GM21786 (cell line): ENCODE data around the gene LMX1B.
"Not testable (repeated sequence)": the region's sequence is repeated elsewhere in the genome, so short reads cannot be mapped to it uniquely, and the experiment has no call there.

ENCODE experiments used
- ATAC-seq: cut with Tn5 transposase; IDR thresholded peaks from one replicate; pipeline ENCODE4 v1.9.1; 2021; ENCODE audit not compliant: unreplicated experiment

LMX1B gene

GRCh38 chr9:126613651-126614050 is at the start of gene LMX1B:
LMX1B (plus strand) TSS chr9:126613928; CDS start chr9:126614450, 522 bp downstream.
- no peak for ATAC-seq

GRCh38 chr9:126564128-126564527 is 49.6 kb upstream of the LMX1B start:
- ATAC-seq = no peak

GRCh38 chr9:126564716-126565115 is 49.0 kb upstream of the LMX1B start:
- ATAC-seq = no peak

GRCh38 chr9:126565336-126566128 is 48.2 kb upstream of the LMX1B start:
- ATAC-seq = no peak

- ATAC-seq = no peak
Measured at GRCh38 chr9:126569036-126569435, 44.7 kb upstream of the LMX1B start.

GRCh38 chr9:126578029-126578428 is 35.7 kb upstream of the LMX1B start:
- ATAC-seq = no peak

- not testable (repeated sequence) for ATAC-seq
Measured at GRCh38 chr9:126580319-126580718, 33.4 kb upstream of the LMX1B start.

GRCh38 chr9:126581893-126582292 is 31.8 kb upstream of the LMX1B start:
- ATAC-seq = no peak

- no peak for ATAC-seq
Measured at GRCh38 chr9:126582427-126582826, 31.3 kb upstream of the LMX1B start.

GRCh38 chr9:126583144-126583760 is 30.5 kb upstream of the LMX1B start:
- no peak for ATAC-seq

- no peak for ATAC-seq
Measured at GRCh38 chr9:126584611-126585010, 29.1 kb upstream of the LMX1B start.

GRCh38 chr9:126586236-126586635 is 27.5 kb upstream of the LMX1B start:
- ATAC-seq = no peak

- ATAC-seq = no peak
Measured at GRCh38 chr9:126587187-126588185, 26.2 kb upstream of the LMX1B start.

GRCh38 chr9:126588491-126589168 is 25.1 kb upstream of the LMX1B start:
- ATAC-seq = no peak

- ATAC-seq = no peak
Measured at GRCh38 chr9:126589349-126589748, 24.4 kb upstream of the LMX1B start.

GRCh38 chr9:126591083-126591482 is 22.6 kb upstream of the LMX1B start:
- ATAC-seq = no peak

GRCh38 chr9:126591922-126592321 is 21.8 kb upstream of the LMX1B start:
- no peak for ATAC-seq

GRCh38 chr9:126592461-126592860 is 21.3 kb upstream of the LMX1B start:
- ATAC-seq = no peak

GRCh38 chr9:126595982-126596381 is 17.7 kb upstream of the LMX1B start:
- no peak for ATAC-seq

- ATAC-seq = no peak
Measured at GRCh38 chr9:126599047-126599650, 14.6 kb upstream of the LMX1B start.
